OCI-LY3 (cell line): Measurements from ENCODE around the gene PGA4.

ENCODE experiments used
- H2AFZ ChIP-seq: fragments of 200-600, 300-600 bp; shearing (Covaris generic); 2 replicates; pipeline ENCODE4 v1.6.0; 2014; ENCODE audit warnings: antibody characterized with exemption, low read depth, low read length
- H3K27ac ChIP-seq: fragments of 200-600, 300-600 bp; sonication (generic); 2 replicates; pipeline ENCODE4 v1.5.1; 2014; ENCODE audit warnings: mild to moderate bottlenecking, low read length, moderate library complexity, mixed read lengths
- H3K27me3 ChIP-seq: fragments of 200-600, 300-600 bp; sonication (generic); 2 replicates; pipeline ENCODE4 v1.6.1; 2014; ENCODE audit warnings: low read depth, low read length, mixed read lengths
- H3K36me3 ChIP-seq: fragments of 200-600, 300-600 bp; sonication (generic); replicated peaks from 2 replicates; pipeline ENCODE3; 2014; ENCODE audit warnings: low read depth, low read length, mixed read lengths
- H3K4me1 ChIP-seq: fragments of 300-600, 200-600 bp; sonication (generic); 2 replicates; pipeline ENCODE4 v1.6.1; 2014; ENCODE audit warnings: low read length, mixed read lengths
- H3K4me2 ChIP-seq: fragments of 200-600, 300-600 bp; sonication (generic); 2 replicates; pipeline ENCODE4 v1.6.1; 2014; ENCODE audit warnings: low read length, mixed read lengths
- H3K4me3 ChIP-seq: fragments of 300-600, 200-600 bp; sonication (generic); 2 replicates; pipeline ENCODE4 v1.5.1; 2014; ENCODE audit warnings: antibody characterized with exemption, mild to moderate bottlenecking, low read length, moderate library complexity
- H3K79me2 ChIP-seq: fragments of 300-600, 200-600 bp; shearing (Covaris generic); 2 replicates; pipeline ENCODE4 v1.6.1; 2014; ENCODE audit warnings: mild to moderate bottlenecking, low read length, mixed read lengths
- H3K9ac ChIP-seq: fragments of 300-600, 200-600 bp; shearing (Covaris generic); 2 replicates; pipeline ENCODE4 v1.6.0; 2014; ENCODE audit warnings: mild to moderate bottlenecking, low read length, moderate library complexity
- H3K9me3 ChIP-seq: fragments of 200-600, 300-600 bp; shearing (Covaris generic); 2 replicates; pipeline ENCODE4 v1.6.1; 2014; ENCODE audit warnings: low read length, mixed read lengths; ENCODE audit not compliant: insufficient read depth
- H4K20me1 ChIP-seq: fragments of 200-600, 300-600 bp; sonication (generic); 2 replicates; pipeline ENCODE4 v1.6.1; 2016; ENCODE audit warnings: low read length, mixed read lengths; ENCODE audit not compliant: insufficient read depth
- CTCF ChIP-seq: fragments of 200-600, 300-600 bp; sonication (generic); IDR thresholded peaks from 2 replicates; pipeline ENCODE4 v1.5.1; 2014; ENCODE audit warnings: antibody characterized with exemption, low read length, low read depth
- EZH2phosphoT487 ChIP-seq: fragments of 200-600 bp; shearing (Covaris generic); IDR thresholded peaks from 2 replicates; pipeline ENCODE4 v1.6.1; 2018; ENCODE audit warnings: antibody characterized with exemption, mixed run types, low read depth

PGA4 gene

GRCh38 chr11:61278001-61278470 is 55.9 kb downstream of the PGA4 start:
- Histone ChIP-seq H3K4me3 (no peak overlapping the region), H3K27me3 (no peaks in the 10 kb centered on the region), H3K9ac (no peak overlapping the region), H4K20me1 (no peaks in the 10 kb centered on the region), H3K27ac (no peak overlapping the region), H3K79me2 (no peaks in the 10 kb centered on the region), H3K9me3 (no peaks in the 10 kb centered on the region), H3K4me1 (no peaks in the 10 kb centered on the region), H2AFZ (no peak overlapping the region), H3K36me3 (peaks cover 7% of the 10 kb centered on the region), H3K4me2 (no peak overlapping the region)
- TF ChIP-seq EZH2phosphoT487 (no peak), CTCF (no peak)

- Histone ChIP-seq H2AFZ (no peak overlapping the region), H4K20me1 (no peaks in the 10 kb centered on the region), H3K9ac (no peak overlapping the region), H3K27me3 (no peaks in the 10 kb centered on the region), H3K36me3 (peaks cover 14% of the 10 kb centered on the region), H3K79me2 (no peaks in the 10 kb centered on the region), H3K27ac (no peak overlapping the region), H3K9me3 (no peaks in the 10 kb centered on the region), H3K4me2 (no peak overlapping the region), H3K4me3 (no peak overlapping the region), H3K4me1 (no peaks in the 10 kb centered on the region)
- TF ChIP-seq CTCF: no peak
- TF ChIP-seq EZH2phosphoT487: no peak
Observed at GRCh38 chr11:61279934-61280659, 58.0 kb downstream of the PGA4 start.

DNA sequence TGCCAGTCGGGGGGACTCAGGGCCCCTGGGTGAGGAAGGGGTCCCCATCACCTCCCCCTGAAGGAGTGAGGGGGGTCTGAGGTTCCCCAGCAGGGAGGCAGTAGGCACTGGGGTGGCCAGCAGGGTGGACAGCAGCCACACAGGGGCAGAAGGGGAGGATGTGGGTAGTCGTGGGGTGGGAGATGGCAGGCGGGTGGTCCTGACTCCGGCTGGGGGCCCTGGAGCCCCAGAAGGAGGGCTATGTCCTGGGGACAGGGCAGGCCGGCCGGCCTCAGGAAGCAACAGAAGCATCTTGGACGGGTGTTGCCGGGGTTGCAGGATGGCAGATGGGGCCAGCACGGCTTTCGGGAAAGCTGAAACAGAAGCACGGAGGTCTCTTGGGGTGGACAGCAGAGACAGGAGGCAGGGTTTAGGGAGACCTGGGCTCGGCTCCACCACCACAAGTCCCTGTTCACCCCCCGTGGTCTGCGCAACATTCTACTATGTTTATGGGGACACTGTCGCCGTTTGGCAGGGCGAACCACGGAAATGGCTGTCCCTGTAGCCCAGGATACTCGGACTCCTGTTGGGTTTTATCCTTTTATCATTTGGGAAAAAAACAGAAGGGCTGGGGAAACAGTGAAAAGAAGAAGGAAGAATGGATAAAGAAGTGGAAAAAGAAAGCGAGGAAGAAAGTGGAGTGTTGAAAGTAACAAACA is 58.9 kb downstream of the PGA4 start:
- H2AFZ ChIP-seq: no peak overlapping the region
- H3K9me3 ChIP-seq: no peaks in the 10 kb centered on the region
- H3K4me1 ChIP-seq: no peaks in the 10 kb centered on the region
- H4K20me1 ChIP-seq: no peaks in the 10 kb centered on the region
- H3K36me3 ChIP-seq: peaks cover 18% of the 10 kb centered on the region
- H3K9ac ChIP-seq: no peak overlapping the region
- no peak overlapping the region for H3K4me2 ChIP-seq
- H3K27ac ChIP-seq: no peak overlapping the region
- H3K79me2 ChIP-seq: no peaks in the 10 kb centered on the region
- TF ChIP-seq CTCF (no peak), EZH2phosphoT487 (no peak)
- H3K27me3 ChIP-seq: no peaks in the 10 kb centered on the region
- no peak overlapping the region for H3K4me3 ChIP-seq
